HFFc6 (cell line): ENCODE measurements around the gene MAGI3. TPM values are rescaled to one million over a fixed set of nuclear protein-coding genes. Genes with fewer than 3 reads are reported as not detected.

ENCODE experiments used
- DNase-seq: peaks from one replicate; pipeline ENCODE4 v3.0.0-alpha.2; 2018
- H3K27ac Mint-ChIP-seq: 2 replicates; pipeline ENCODE4 v1.8.0; 2020; ENCODE audit warnings: mild to moderate bottlenecking, mixed read lengths
- H3K27me3 Mint-ChIP-seq: 2 replicates; pipeline ENCODE4 v1.8.0; 2021; ENCODE audit warnings: mild to moderate bottlenecking, moderate library complexity, mixed read lengths; ENCODE audit not compliant: insufficient read depth
- H3K36me3 Mint-ChIP-seq: 2 replicates; pipeline ENCODE4 v1.8.0; 2021; ENCODE audit warnings: low read depth, mixed read lengths
- H3K4me1 Mint-ChIP-seq: 2 replicates; pipeline ENCODE4 v1.8.0; 2020; ENCODE audit warnings: low read depth, mixed read lengths
- H3K4me3 Mint-ChIP-seq: 2 replicates; pipeline ENCODE4 v1.8.0; 2020; ENCODE audit warnings: mild to moderate bottlenecking, moderate library complexity, mixed read lengths
- H3K9me3 Mint-ChIP-seq: 2 replicates; pipeline ENCODE4 v1.8.0; 2020; ENCODE audit warnings: mild to moderate bottlenecking, mixed read lengths
- CTCF ChIP-seq: fragments of 200-600 bp; sonication (generic); IDR thresholded peaks from 2 replicates; pipeline ENCODE4 v1.5.0; 2021; ENCODE audit warnings: antibody characterized with exemption, mild to moderate bottlenecking
- total RNA-seq, 6 experiments: library from RNA; stranded (reverse); fragmentation: NEBNext Ultra II Directional; extraction: Animal tissue kit (Norgen Biotek cat#: 25700); gene quantifications; 2 replicates in 1 of 6; 3 replicates in 5 of 6; pipeline ENCODE4 v1.2.3, GENCODE V29; 2021

MAGI3 gene
- total RNA-seq, 6 experiments from 2014 or later: 5.1 to 8.2 (median 7.6) TPM

GRCh38 chr1:113530021-113530420 lies 139.7 kb downstream of the MAGI3 start:
- DNase-seq: no peak
- H3K9me3 Mint-ChIP-seq: peaks cover 8% of the 10 kb centered on the region
- H3K27ac Mint-ChIP-seq: peak overlapping the region; percentile 59; the same call in 1 of the 2 replicates
- no peak for TF ChIP-seq CTCF
- peaks cover 42% of the 10 kb centered on the region for H3K4me1 Mint-ChIP-seq
- no peak overlapping the region; the same call in 1 of the 2 replicates for H3K4me3 Mint-ChIP-seq
- H3K27me3 Mint-ChIP-seq: no peaks in the 10 kb centered on the region
- peaks cover 18% of the 10 kb centered on the region for H3K36me3 Mint-ChIP-seq

GRCh38 chr1:113531321-113531720 lies 141.0 kb downstream of the MAGI3 start:
- H3K4me3 Mint-ChIP-seq: no peak overlapping the region
- H3K9me3 Mint-ChIP-seq: peaks cover 7% of the 10 kb centered on the region
- H3K27ac Mint-ChIP-seq: no peak overlapping the region
- H3K27me3 Mint-ChIP-seq: no peaks in the 10 kb centered on the region
- H3K4me1 Mint-ChIP-seq: peaks cover 55% of the 10 kb centered on the region
- H3K36me3 Mint-ChIP-seq: peaks cover 14% of the 10 kb centered on the region
- DNase-seq: no peak
- no peak for TF ChIP-seq CTCF

GRCh38 chr1:113533061-113533460 lies 142.7 kb downstream of the MAGI3 start:
- H3K27me3 Mint-ChIP-seq: no peaks in the 10 kb centered on the region
- H3K27ac Mint-ChIP-seq: peak overlapping the region; percentile 86
- TF ChIP-seq CTCF: no peak

GRCh38 chr1:113534130-113534817 lies 144.0 kb downstream of the MAGI3 start:
- Mint-ChIP-seq H3K4me3 (peak overlapping the region; percentile 64), H3K27ac (peak overlapping the region; percentile 86), H3K36me3 (peaks cover 5% of the 10 kb centered on the region; the same call in 1 of the 2 replicates), H3K4me1 (peaks cover 80% of the 10 kb centered on the region), H3K9me3 (no peaks in the 10 kb centered on the region; the same call in 1 of the 2 replicates), H3K27me3 (no peaks in the 10 kb centered on the region)
- peak; percentile 86 for DNase-seq
- TF ChIP-seq CTCF: no peak

More at GRCh38 chr1:113533061-113533460, 142.7 kb downstream of the MAGI3 start:
- peaks cover 6% of the 10 kb centered on the region for H3K9me3 Mint-ChIP-seq
- no peak for DNase-seq
- H3K36me3 Mint-ChIP-seq: peaks cover 7% of the 10 kb centered on the region
- H3K4me3 Mint-ChIP-seq: no peak overlapping the region
- peaks cover 72% of the 10 kb centered on the region for H3K4me1 Mint-ChIP-seq

- TF ChIP-seq CTCF: no peak
- peaks cover 5% of the 10 kb centered on the region; the same call in 1 of the 2 replicates for H3K36me3 Mint-ChIP-seq
- no peaks in the 10 kb centered on the region for H3K27me3 Mint-ChIP-seq
- H3K27ac Mint-ChIP-seq: peak overlapping the region; percentile 86
- peak overlapping the region; percentile 45 for H3K4me3 Mint-ChIP-seq
- peaks cover 78% of the 10 kb centered on the region for H3K4me1 Mint-ChIP-seq
- no peak for DNase-seq
- H3K9me3 Mint-ChIP-seq: no peaks in the 10 kb centered on the region; the same call in 1 of the 2 replicates
Measured at GRCh38 chr1:113534875-113535274, 144.6 kb downstream of the MAGI3 start.
